Panc1 (cell line): ENCODE measurements around the gene PKP1.

Experiments used
- CTCF ChIP-seq: fragments of 450-650 bp; IDR thresholded peaks from 2 replicates; pipeline ENCODE4 v1.5.1; 2017; ENCODE audit warnings: mild to moderate bottlenecking
- POLR2AphosphoS5 ChIP-seq: IDR thresholded peaks from 2 replicates; pipeline ENCODE4 v1.6.1; 2012; ENCODE audit warnings: mild to moderate bottlenecking, low read depth, low read length, moderate library complexity
- REST ChIP-seq, 2 experiments: IDR thresholded peaks; 2 replicates each; pipeline ENCODE4 v1.6.1; 2011 to 2012; ENCODE audit warnings: low read depth in 2 of 2, control low read depth in 1 of 2, low read length in 1 of 2, mild to moderate bottlenecking in 1 of 2, moderate library complexity in 1 of 2; ENCODE audit not compliant: insufficient read depth in 1 of 2
- SIN3A ChIP-seq: IDR thresholded peaks from 2 replicates; pipeline ENCODE4 v1.6.1; 2012; ENCODE audit warnings: low read depth, mild to moderate bottlenecking, low read length, moderate library complexity, borderline replicate concordance; ENCODE audit not compliant: insufficient read depth
- TCF7L2 ChIP-seq: IDR thresholded peaks from 2 replicates; pipeline ENCODE4 v1.6.1; 2011; ENCODE audit warnings: mild to moderate bottlenecking, low read depth, low read length, inconsistent platforms

DNA sequence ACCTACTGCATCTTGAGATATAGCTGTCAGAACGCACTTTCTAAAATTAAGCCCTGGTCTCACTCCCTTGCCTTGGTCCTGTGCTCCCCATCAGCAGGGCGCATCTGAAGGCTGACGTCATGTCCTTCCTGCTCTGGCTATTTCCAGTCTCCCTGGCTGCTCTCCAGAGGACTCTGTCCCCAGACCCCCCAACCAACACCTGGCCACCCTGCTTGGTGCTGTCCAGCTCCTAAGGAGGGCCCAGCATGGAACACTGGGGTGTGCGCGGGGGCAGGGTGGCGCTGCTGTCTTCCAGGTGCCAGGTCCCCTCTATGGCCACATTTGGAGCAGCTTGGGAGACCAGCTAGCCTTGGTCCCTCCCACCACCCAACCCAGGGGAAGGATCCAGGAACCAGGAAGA lies 85.9 kb downstream of the PKP1 start:
- no peak for TF ChIP-seq POLR2AphosphoS5
- no peak for TF ChIP-seq CTCF
- no peak for TF ChIP-seq SIN3A
- no peak for TF ChIP-seq TCF7L2
- TF ChIP-seq REST (IDR thresholded peaks at IDR 0.05; ENCODE audit: insufficient read depth in 1 of 2, low read depth in 2 of 2, low read length in 1 of 2) = no peak
